Measurements from ENCODE around the gene CACNA1S. TPM values are rescaled to one million over a fixed set of nuclear protein-coding genes. Genes with fewer than 3 reads are reported as not detected.

CACNA1S gene
- total and polyA plus RNA-seq, 2 experiments from 2014 or later = not detected

GRCh38 chr1:201054091-201054543, 58.1 kb downstream of the CACNA1S start:
- H3K36me3 ChIP-seq (replicated peaks; ENCODE audit: insufficient read depth, low read depth) = no peaks in the 10 kb centered on the region
- no peaks in the 10 kb centered on the region for H3K9me2 ChIP-seq (replicated peaks; ENCODE audit: insufficient read depth)
- H3K9me3 ChIP-seq (ENCODE audit: low read depth) = no peaks in the 10 kb centered on the region
- DNase-seq (ENCODE audit: low spot score) = no peak
- no peaks in the 10 kb centered on the region for H4K20me1 ChIP-seq (ENCODE audit: insufficient read depth, poor library complexity, severe bottlenecking)
- 82% methylated on average over 10 of the region's 10 CpGs for WGBS (ENCODE audit: low lambda C conversion rate, missing lambda C conversion rate)
- H3K4me1 ChIP-seq (ENCODE audit: insufficient read depth) = peaks cover 6% of the 10 kb centered on the region
- no peak overlapping the region for H2AFZ ChIP-seq
- H3K79me2 ChIP-seq = no peaks in the 10 kb centered on the region
- no peak overlapping the region for H3K27ac ChIP-seq
- H3K4me3 ChIP-seq = no peak overlapping the region
- no peak overlapping the region for H3K4me2 ChIP-seq
- no peaks in the 10 kb centered on the region for H3K27me3 ChIP-seq
- TF ChIP-seq EZH2phosphoT487 (IDR thresholded peaks at IDR 0.05; ENCODE audit: low read depth, severe bottlenecking, unreplicated experiment) (no peak), CTCF (IDR thresholded peaks at IDR 0.05; ENCODE audit: poor library complexity) (no peak), EZH2 (IDR thresholded peaks at IDR 0.05; ENCODE audit: borderline replicate concordance) (no peak)

GRCh38 chr1:201053155-201053860, 58.9 kb downstream of the CACNA1S start:
- no peaks in the 10 kb centered on the region for H4K20me1 ChIP-seq (ENCODE audit: insufficient read depth, poor library complexity, severe bottlenecking)
- DNase-seq (ENCODE audit: low spot score) = no peak
- H3K9me3 ChIP-seq (ENCODE audit: low read depth) = no peaks in the 10 kb centered on the region
- no peak overlapping the region for H3K4me3 ChIP-seq
- no peaks in the 10 kb centered on the region for H3K79me2 ChIP-seq
- 90% methylated on average over 22 of the region's 22 CpGs for WGBS (ENCODE audit: low lambda C conversion rate, missing lambda C conversion rate)
- H3K4me2 ChIP-seq = no peak overlapping the region
- H3K27me3 ChIP-seq = no peaks in the 10 kb centered on the region
- no peaks in the 10 kb centered on the region for H3K9me2 ChIP-seq (replicated peaks; ENCODE audit: insufficient read depth)
- no peak overlapping the region for H3K27ac ChIP-seq
- no peak overlapping the region for H2AFZ ChIP-seq
- TF ChIP-seq EZH2phosphoT487 (IDR thresholded peaks at IDR 0.05; ENCODE audit: low read depth, severe bottlenecking, unreplicated experiment) (no peak), CTCF (IDR thresholded peaks at IDR 0.05; ENCODE audit: poor library complexity) (no peak)
- H3K36me3 ChIP-seq (replicated peaks; ENCODE audit: insufficient read depth, low read depth) = no peaks in the 10 kb centered on the region
- H3K4me1 ChIP-seq (ENCODE audit: insufficient read depth) = peaks cover 6% of the 10 kb centered on the region

GRCh38 chr1:201051399-201051798, 60.8 kb downstream of the CACNA1S start:
- peaks cover 6% of the 10 kb centered on the region for H3K4me1 ChIP-seq (ENCODE audit: insufficient read depth)
- H3K9me3 ChIP-seq (ENCODE audit: low read depth) = no peaks in the 10 kb centered on the region
- 64% methylated on average over 2 of the region's 2 CpGs for WGBS (ENCODE audit: low lambda C conversion rate, missing lambda C conversion rate)
- no peak overlapping the region for H3K27ac ChIP-seq
- H3K4me3 ChIP-seq = no peak overlapping the region
- no peaks in the 10 kb centered on the region for H3K36me3 ChIP-seq (replicated peaks; ENCODE audit: insufficient read depth, low read depth)
- no peaks in the 10 kb centered on the region for H3K9me2 ChIP-seq (replicated peaks; ENCODE audit: insufficient read depth)
- no peak overlapping the region for H3K4me2 ChIP-seq
- H4K20me1 ChIP-seq (ENCODE audit: insufficient read depth, poor library complexity, severe bottlenecking) = no peaks in the 10 kb centered on the region
- H2AFZ ChIP-seq = no peak overlapping the region
- H3K27me3 ChIP-seq = no peaks in the 10 kb centered on the region
- TF ChIP-seq CTCF (IDR thresholded peaks at IDR 0.05; ENCODE audit: poor library complexity) = no peak
- no peak for TF ChIP-seq EZH2phosphoT487 (IDR thresholded peaks at IDR 0.05; ENCODE audit: low read depth, severe bottlenecking, unreplicated experiment)
- TF ChIP-seq EZH2 (IDR thresholded peaks at IDR 0.05; ENCODE audit: borderline replicate concordance) = no peak
- DNase-seq (ENCODE audit: low spot score) = no peak
- no peaks in the 10 kb centered on the region for H3K79me2 ChIP-seq

Data from hepatocyte (in vitro differentiated cells).